Germinal center (tissue), 1 donor: ENCODE results near the gene CD40LG.

ENCODE experiments used
- DNase-seq: peaks from one replicate; pipeline ENCODE4 v3.0.0; 2012; ENCODE audit warnings: mixed read lengths, low spot score

CD40LG gene

GRCh38 chrX:136650811-136651210, 2.9 kb downstream of the CD40LG start:
- no peak for DNase-seq

GRCh38 chrX:136652822-136653723, 5.1 kb downstream of the CD40LG start:
- DNase-seq = no peak

GRCh38 chrX:136656361-136656964, 8.5 kb downstream of the CD40LG start:
- no peak for DNase-seq

- DNase-seq = no peak
Observed at GRCh38 chrX:136658151-136658550, 10.2 kb downstream of the CD40LG start.

GRCh38 chrX:136659174-136659573, 11.2 kb downstream of the CD40LG start:
- DNase-seq = no peak

GRCh38 chrX:136660896-136661295, 12.9 kb downstream of the CD40LG start:
- no peak for DNase-seq

GRCh38 chrX:136662104-136662503, 14.1 kb downstream of the CD40LG start:
- DNase-seq = no peak

- no peak for DNase-seq
Observed at GRCh38 chrX:136662976-136663375, 15.0 kb downstream of the CD40LG start.

- peak; percentile 7 for DNase-seq
Observed at GRCh38 chrX:136665258-136665900, 17.4 kb downstream of the CD40LG start.

- DNase-seq = peak; percentile 10
Observed at GRCh38 chrX:136666088-136666487, 18.1 kb downstream of the CD40LG start.

- DNase-seq = no peak
Observed at GRCh38 chrX:136667446-136668168, 19.6 kb downstream of the CD40LG start.

GRCh38 chrX:136671006-136671610, 23.1 kb downstream of the CD40LG start:
- DNase-seq = no peak

- no peak for DNase-seq
Observed at GRCh38 chrX:136674270-136674985, 26.5 kb downstream of the CD40LG start.

- DNase-seq = no peak
Observed at GRCh38 chrX:136679531-136679930, 31.6 kb downstream of the CD40LG start.

GRCh38 chrX:136684120-136684519, 36.2 kb downstream of the CD40LG start:
- DNase-seq = no peak

GRCh38 chrX:136687457-136687856, 39.5 kb downstream of the CD40LG start:
- no peak for DNase-seq

GRCh38 chrX:136689436-136689835, 41.5 kb downstream of the CD40LG start:
- DNase-seq = no peak

GRCh38 chrX:136691028-136691809, 43.3 kb downstream of the CD40LG start:
- DNase-seq = peak; percentile 22

GRCh38 chrX:136692271-136692670, 44.3 kb downstream of the CD40LG start:
- no peak for DNase-seq

- peak; percentile 36 for DNase-seq
Observed at GRCh38 chrX:136694431-136695087, 46.6 kb downstream of the CD40LG start.
